DMS114 treated with DMSO at 0.1 percent for 48 hours (cell line): ENCODE measurements around the gene ACVR1B.

Source experiments
- DNase-seq: peaks from one replicate; lab custom pipeline; 2025; ENCODE audit not compliant: unreplicated experiment; lab: John Stamatoyannopoulos, UW

Gene ACVR1B

DNA sequence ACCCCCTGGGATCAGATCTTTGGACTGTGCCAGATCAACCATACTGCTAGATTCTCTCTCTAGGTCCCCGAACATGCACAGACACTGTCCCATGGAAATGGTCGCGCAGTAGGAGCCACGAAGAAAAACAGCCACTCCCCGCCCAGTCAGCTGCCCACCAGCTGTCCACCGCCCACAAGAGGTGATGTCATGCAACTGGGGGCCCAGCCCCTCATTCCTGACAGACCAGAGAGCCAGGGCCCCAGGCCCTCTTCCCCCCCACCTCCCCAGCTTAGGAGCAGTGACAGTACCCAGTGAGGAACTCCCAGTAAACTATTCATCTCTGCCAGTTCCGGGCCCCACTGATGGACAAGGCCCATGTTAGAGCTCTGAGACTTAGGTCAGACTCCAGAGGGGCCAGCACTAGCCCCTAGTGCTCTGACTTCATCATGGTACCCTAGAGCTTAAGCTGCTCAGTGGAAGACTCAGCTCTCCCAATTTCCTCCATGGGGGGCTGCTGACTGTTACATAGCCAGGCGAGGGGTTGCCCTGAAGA, 51.6 kb downstream of the ACVR1B start:
- no peak for DNase-seq

DNA sequence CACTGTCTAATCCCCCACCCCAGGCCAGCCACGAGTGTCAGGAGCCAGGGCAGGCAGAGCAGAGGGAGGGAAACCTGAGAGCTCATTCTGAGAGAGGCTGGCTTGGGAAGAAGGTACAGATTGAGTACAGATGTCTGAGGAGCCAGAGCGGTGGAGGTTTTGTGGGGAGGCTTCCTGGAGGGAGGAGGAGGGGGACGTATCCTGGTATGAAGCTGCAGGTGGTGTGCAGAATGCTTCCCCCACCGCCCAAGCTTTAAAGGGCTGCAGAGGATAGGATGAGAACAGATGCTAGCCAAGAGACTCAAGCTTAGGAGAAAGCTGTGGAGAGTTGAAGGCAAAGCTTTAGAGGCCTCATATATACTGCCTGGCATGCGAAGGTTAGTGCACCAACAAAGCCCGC, 52.1 kb downstream of the ACVR1B start:
- no peak for DNase-seq

DNA sequence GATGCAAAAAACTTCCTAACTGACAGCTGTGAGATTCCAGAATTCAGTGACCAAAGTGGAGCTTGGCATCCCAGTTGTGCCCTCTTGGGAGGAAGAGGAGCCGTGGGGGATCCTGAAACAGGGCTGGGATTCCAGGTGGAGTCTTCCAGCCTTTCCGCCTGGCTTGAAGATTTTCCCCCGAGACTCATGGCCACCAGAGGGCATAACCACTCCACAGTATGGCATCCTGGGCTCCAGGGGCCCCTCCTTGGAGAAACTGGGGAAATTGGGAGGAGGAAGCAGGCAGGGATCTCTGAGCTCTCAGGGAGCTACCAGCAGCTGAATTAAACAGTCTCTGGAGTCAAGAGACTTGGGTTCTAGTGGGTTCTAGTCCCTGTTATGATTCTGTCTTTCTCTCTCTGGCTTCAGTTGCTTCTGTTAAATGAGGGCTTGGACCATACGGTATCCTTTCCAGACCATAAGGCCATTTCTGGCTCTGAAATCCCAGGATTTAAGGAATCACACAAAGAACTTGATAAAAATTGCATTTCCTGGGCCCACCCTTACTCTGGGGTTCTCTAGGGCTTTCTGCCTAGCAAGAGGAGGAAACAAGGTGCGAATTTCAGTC, 52.6 kb downstream of the ACVR1B start:
- peak; percentile 65 for DNase-seq

DNA sequence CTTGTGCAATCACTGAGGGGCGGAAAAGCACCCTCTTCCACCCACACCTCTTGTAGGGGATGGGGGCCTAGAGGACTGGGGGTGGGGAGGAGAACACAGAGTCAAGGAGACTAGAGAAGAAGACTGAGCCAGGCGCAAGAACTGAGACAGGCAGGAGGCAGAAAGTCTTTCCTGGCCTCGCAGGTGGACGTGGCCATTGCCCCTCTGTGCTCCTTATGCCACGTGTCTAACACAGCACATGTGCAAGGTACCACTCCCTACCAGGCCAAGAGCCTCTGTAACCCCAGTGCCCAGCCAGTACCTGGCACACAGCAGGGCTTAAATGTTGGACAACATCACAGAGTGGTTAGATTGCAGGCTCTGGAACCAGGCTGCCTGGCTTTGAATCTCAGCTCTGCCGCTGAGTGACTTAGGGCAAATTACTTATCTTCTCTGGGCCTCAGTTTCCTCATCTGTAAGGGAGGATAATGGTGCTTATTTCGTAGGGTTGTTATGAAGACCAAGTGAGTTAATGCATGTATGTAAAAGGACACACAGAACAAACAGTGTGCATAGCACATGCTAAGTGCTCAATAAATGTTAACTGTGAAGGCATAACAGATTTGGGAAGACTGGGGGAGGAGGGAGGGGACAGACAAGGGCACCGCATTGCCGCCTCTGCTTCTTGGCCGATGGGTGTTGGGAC, 53.9 kb downstream of the ACVR1B start:
- DNase-seq, result no peak

DNA sequence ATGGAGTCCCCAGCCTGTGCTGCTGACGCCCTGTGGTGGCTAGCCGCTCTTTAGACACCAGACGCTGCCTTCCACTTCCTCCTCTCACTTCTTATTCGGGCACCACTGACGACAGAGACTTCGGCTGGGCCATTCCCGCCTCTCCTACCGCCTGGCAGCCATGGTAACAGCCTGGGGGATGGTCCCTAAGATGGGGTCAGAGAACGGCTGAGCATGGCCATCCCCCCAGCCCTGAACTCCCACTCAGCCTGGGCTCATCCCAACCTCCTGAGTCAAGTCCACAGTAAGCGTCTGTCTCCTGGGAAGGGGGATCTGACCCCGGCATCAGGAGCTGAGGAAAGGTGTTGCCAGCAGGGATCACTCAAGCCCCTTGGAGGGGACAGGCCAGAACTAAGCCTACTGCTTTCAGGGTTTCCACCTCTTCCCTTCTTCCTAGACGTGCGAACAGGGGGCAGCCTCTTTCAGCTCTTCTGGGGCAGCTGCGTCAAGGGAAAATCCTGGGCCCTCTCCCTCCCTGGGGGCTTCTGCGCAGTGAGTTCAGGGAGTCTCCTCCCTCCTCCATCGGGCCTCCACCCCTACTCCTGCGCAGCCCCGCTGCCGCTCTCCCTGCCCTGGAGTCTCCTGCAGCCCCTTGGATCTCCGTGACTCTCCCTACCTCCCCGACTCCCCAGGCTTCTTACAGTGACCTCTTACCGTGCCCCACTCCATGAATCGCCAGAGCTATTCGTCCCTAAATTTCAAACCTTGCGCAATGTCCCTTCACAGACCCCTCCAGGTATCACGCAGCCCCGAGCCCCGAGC, 54.6 kb downstream of the ACVR1B start:
- no peak for DNase-seq

DNA sequence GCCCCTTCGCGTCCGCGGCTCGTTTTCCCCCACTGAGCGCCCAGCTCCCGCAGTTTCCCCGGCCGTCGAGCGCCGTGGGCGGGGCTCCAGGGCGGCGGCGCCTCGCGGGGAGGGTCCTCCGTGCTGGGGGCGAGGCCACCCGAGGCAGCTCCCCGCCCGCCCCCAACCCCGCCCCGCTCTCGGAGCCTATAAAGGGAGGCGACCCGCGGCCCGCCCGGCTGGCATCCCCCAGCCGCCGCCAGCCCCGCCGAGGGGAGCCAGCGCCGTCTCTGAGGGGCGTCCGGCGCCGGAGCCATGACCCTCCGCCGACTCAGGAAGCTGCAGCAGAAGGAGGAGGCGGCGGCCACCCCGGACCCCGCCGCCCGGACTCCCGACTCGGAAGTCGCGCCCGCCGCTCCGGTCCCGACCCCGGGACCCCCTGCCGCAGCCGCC, 55.2 kb downstream of the ACVR1B start, which contains the start of gene TAMALIN:
Gene TAMALIN (plus strand): TSS at position 221 of the 432 bp plus-strand sequence. CDS start 74 bp downstream, at position 295.
- no peak for DNase-seq

DNA sequence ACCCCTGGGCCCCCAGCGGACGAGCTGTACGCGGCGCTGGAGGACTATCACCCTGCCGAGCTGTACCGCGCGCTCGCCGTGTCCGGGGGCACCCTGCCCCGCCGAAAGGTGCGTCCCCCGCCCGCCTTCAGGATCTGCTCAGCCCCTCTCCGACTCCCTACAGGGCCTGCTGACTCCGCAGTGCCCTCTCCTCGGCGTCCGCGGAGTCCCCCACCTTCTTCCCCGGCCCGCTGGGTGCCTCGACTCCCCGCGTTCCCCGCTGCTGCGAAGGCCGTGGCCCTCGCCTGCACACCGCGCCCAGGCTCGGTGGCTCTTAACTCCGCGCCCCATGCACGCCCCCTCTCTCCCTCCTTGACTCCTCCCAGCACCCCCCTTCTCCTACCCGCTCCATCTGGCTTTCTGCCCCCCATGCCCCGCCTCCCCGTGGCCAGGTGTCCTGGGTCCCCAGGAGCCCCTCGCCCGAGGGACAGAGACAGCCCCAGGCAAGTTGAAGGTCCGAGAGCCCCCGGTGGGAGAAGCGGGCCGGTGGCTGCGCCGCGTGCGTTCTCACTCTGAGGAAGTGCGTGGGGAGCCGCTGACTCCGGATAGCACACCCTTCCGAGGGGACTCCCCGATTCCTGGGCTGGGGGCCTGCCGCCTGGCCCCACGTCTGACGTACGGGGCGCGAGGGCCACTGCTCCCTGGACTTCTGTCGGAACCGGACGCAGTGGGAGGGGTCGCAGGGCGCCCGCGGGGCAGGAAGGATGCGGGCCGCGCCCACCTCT, 55.8 kb downstream of the ACVR1B start:
- no peak for DNase-seq

DNA sequence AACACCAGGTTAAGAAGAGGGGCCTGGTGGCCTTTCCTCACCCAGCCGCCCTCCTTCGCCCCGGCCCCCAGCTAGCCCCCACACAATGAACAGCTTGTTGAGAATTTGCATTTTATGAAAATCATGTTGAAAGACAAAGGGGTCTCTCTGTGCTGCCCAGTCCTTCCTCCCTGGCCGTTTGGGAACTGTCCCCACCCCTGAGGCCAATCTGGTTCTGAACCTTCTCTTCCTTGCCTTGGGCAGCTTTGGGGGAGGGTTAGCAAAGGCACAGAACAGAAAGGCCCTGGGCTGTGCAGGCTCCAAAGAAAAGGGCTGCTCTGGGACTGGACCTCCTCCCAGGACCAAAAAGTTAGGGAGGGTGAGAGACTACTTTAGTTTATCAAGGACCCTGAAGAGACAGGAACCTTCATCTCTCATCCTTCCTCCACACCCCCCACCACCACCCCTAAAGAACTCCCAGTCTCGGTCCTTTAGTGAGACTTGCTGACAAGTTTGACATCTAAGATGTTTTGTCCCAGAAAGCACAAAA, 56.5 kb downstream of the ACVR1B start:
- no peak for DNase-seq

DNA sequence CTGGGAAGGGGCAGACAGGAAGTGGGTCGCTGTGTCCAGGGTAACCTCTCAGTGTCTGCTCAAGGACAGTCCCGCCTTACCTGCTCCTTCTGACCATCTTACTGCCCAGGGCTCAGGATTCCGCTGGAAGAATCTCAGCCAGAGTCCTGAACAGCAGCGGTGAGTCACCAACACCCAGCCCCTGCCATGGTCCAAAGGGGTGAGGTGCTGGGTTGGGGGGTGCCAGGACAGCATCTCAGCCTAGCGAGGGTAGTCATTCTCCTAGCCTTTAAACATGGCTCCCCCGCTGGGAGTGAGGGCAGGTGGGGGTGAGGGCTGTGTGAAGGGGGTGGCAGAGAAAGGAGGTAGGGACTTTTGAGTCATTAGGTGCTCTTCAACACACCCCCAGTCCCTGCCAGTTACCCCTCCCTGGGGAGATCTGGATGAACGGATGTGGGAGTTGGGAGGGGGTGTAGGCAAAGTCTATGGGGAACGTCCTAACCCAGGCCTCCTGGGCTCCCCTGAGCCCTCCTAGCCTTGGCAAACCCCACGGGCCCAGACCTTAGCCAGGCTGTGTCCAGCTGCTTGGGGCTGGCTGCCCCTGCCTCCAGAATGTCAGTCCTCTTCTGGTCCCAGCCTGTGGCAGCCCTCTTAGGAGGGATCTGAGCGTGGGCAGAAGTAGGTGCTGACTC, 57.7 kb downstream of the ACVR1B start:
- no peak for DNase-seq

DNA sequence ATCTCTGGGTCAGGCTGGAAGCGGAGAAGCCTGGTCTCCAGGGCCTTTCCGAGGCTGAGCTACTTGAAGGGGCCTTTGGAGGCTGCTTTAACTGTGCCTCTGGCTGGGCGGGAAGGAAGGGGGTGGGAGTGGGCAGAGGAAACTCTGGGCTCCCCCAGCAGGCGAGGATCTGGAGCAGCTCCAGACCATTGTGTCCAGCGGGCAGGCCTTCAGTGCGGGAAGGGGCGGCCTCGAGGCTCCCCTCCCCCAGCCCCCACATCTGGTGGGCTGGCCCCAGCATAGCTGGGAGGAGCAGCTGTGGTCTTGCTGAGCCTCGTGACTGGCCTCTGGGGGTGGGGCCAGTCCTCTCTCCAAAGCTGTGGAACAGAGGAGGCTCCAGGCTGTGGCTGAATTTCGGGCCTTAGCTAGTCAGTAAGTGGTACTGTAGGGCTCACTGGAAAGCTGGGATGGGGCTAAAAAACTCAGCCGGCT, 58.7 kb downstream of the ACVR1B start:
- DNase-seq, result no peak

DNA sequence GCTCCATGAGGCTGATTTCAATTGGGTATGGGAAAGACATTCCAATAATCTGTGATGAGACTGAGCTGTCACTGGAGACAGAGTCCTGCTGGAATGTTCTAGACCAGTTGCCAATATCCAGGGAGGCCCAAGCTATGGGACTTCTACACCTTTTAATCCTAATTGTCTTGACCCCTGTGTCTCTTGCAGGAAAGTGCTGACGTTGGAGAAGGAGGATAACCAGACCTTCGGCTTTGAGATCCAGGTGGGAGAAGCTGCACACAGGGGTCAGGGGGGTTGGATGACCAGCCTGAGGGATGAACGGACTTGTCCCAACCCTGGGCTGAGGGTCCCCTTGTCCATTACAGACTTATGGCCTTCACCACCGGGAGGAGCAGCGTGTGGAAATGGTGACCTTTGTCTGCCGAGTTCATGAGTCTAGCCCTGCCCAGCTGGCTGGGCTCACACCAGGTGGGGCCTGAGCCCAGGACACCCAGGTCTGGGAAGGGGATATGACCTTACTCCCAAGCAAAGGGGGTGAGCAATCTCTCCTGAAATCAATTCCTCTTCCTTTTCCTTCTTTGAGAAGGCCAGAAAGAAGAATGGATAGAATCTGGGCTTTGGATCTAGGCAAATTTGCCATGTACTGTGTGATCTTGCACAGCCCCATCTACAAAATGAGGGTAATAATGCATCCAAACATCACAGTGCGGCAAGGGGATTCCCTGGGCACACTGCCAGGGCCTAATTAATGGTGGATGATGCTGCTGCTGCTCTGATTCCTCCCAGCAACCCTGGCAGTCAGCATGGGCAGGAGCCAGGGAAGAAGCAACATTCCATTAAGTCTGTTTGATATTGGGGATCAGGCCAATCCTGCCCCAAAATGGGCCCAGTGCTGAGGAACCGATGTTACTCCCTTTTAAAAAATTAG, 59.4 kb downstream of the ACVR1B start:
- DNase-seq, result no peak

DNA sequence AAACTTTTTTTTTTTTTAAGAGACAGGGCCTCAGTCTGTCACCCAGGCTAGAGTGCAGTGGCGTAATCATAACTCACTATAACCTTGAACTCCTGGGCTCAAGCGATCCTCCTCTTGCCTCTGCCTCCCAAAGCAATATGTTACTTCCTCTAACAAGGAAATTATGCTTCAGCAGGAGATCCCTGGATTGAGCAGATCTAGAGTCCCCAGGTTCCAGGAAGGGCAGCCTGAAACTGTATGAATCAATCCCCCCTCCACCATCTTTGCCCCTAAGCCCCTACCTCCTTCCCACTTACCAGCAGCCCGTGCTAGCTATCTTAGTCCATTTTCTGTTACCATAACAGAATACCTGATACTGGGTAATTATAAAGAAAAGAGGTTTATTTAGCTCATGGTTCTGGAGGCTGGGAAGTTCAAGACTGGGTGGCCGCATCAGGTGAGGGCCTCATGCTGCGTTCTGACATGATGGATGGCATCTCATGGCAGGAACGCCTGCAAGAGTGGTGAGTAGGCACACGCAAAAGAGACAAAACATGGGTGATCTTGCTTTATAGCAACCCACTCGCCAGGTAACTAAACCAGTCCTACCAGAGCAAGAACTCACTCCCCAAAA, 60.2 kb downstream of the ACVR1B start:
- no peak for DNase-seq

DNA sequence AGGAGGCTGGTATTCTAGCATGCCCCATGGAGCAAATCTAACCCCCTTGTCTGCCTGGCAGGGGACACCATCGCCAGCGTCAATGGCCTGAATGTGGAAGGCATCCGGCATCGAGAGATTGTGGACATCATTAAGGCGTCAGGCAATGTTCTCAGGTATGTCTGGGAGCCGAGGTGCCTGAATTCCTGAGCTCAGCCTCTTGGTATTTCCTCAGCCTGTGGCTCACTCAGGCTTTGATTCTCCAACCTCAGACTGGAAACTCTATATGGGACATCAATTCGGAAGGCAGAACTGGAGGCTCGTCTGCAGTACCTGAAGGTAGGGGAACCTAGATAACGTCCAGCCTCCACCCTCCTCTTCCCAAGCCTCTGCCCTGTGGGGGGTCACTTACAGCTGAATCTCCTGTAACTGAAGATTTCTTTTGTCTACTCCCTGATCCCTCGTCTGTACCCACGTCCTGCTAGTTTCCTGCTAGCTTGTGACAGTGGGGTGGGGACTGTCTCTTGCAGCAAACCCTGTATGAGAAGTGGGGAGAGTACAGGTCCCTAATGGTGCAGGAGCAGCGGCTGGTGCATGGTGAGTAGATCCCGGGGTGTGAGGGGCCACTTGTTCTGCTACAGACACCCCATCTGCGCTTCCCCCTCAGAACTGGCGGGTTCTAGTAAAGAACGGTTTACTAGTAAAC, 62.3 kb downstream of the ACVR1B start:
- no peak for DNase-seq

DNA sequence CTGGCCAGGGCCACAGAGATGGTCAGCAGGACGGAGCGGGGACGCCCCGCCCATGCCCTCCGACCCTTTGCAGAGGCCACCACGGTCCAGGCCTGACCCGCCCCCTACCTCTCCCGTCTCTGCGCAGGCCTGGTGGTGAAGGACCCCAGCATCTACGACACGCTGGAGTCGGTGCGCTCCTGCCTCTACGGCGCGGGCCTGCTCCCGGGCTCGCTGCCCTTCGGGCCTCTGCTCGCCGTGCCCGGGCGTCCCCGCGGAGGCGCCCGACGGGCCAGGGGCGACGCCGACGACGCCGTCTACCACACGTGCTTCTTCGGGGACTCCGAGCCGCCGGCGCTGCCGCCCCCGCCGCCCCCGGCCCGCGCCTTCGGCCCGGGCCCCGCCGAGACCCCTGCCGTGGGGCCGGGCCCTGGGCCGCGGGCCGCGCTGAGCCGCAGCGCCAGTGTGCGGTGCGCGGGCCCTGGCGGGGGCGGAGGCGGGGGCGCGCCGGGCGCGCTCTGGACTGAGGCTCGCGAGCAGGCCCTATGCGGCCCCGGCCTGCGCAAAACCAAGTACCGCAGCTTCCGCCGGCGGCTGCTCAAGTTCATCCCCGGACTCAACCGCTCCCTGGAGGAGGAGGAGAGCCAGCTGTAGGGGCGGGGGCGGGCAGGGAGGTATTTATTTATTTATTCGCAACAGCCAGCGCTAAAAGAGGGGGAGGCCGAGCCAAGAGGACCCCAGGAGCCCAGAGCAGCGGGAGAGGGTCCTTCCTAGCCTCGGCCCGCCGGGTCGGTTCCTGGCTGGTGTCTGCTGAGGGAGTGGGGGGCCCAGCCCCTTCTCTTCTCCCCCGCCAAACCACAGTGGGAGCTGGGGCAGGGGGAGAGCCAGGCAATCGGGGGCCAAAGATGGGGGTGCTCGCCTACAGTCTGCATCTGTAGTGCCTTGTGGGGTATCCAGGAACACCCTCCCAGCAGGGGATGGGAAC, 63.4 kb downstream of the ACVR1B start:
- DNase-seq, result no peak

DNA sequence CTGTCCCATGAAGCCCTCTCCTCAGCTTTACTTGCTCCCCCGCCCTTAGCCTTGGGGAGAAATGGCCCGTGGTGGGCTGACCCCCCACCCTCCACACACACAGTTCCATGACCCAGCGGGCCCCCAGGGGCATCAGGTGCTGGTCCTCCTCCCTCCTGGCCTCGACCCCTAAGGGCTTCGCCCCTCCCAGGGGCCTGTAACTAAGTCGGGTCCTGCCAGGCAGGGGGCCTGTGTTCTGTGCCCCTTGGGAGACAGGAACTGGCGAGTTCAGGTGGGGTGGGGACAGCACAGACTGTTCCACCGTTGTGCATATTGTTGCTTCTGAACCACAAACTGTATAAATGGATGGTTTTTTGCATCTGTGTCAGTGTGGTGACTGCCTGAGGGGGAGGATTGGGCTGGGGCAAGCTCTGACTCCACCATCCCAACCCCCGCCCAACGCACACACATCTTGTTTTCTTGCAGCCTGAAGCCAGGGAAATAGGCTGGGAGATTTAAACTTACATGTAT, 64.1 kb downstream of the ACVR1B start:
- no peak for DNase-seq

DNA sequence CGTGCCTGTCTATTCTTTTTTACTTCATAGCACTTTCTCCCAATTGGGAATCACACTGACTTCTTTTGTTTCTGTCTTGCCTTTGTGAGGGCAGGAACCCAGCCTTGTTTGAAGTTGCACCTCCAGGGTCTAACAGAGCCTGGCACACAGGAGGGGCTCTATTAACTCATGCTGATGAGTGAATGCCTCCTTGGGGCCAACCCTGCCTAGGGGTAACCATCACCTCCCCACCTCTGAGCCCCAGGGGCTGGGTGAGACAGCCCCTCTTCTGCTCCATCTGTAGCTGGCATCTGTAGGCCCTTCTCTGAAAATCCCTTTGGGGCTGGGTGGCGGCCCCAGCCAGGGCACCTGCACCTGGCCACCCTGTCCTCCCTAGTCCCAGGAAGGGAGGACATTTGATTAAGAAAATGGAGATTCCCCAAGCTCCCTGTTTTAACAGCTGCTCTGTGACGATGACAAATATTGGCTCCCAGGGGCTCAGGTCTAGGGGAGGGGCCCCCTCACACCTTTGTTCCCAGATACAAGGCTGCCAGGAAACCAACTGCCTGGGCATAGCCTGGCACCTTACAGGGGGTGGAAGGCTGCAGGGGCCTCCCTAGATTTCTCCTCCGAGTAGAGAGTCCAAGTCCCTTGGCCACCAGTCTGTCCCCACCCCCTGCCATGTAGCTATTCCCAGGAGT, 67.1 kb downstream of the ACVR1B start:
- no peak for DNase-seq
